K562 (cell line): ENCODE data around the gene TRMT1. TPM values are rescaled to one million over a fixed set of nuclear protein-coding genes. Genes with fewer than 3 reads are reported as not detected.
A peak's percentile ranks its signal among the peaks of the same experiment; 100 is the strongest.

Experiments used
- ADNP ChIP-seq: fragments of 200-800 bp; sonication (Bioruptor generic); IDR thresholded peaks from 2 replicates; pipeline ENCODE4 v1.6.1; 2016; ENCODE audit warnings: missing genetic modification characterization, missing compliant biosample characterization
- EGR1 ChIP-seq: fragments of 450-650 bp; conservative IDR thresholded peaks from 2 replicates; pipeline ENCODE4 v1.6.1; 2017; ENCODE audit warnings: mild to moderate bottlenecking
- ELF4 ChIP-seq: fragments of 450-650 bp; formaldehyde crosslinking; IDR thresholded peaks from 2 replicates; pipeline ENCODE4 v1.4.0; 2022; ENCODE audit warnings: missing genetic modification characterization
- EWSR1 ChIP-seq: fragments of 450-650 bp; IDR thresholded peaks from 2 replicates; pipeline ENCODE4 v1.6.1; 2018; ENCODE audit warnings: borderline replicate concordance, mild to moderate bottlenecking, low read depth, moderate library complexity; ENCODE audit not compliant: partially characterized antibody
- GATA2 ChIP-seq: sonication (generic); formaldehyde crosslinking; IDR thresholded peaks from 2 replicates; pipeline ENCODE4 v1.4.0; 2020; ENCODE audit warnings: mild to moderate bottlenecking, missing genetic modification reagents
- HDAC1 ChIP-seq, 2 experiments: fragments of 450-650 bp; IDR thresholded peaks; 2 replicates each; pipeline ENCODE4 v1.6.1; 2016 to 2017; ENCODE audit warnings: inconsistent platforms in 1 of 2, mild to moderate bottlenecking in 1 of 2, moderate library complexity in 1 of 2
- MTA2 ChIP-seq: fragments of 450-650 bp; IDR thresholded peaks from 2 replicates; pipeline ENCODE4 v1.6.1; 2016; ENCODE audit warnings: low read depth
- MYC ChIP-seq, 2 experiments: fragments of 250-450 bp in 1 of 2; sonication (Bioruptor Pico) in 1 of 2; IDR thresholded peaks; 2 replicates each; pipeline versions ENCODE4 v1.5.1 to v1.6.1; 2012 to 2021; ENCODE audit warnings: low read depth in 2 of 2, borderline replicate concordance in 1 of 2, improper control_type of control experiment in 1 of 2, low read length in 1 of 2, mild to moderate bottlenecking in 1 of 2, moderate library complexity in 1 of 2
- NCOA4 ChIP-seq: fragments of 450-650 bp; IDR thresholded peaks from 2 replicates; pipeline ENCODE4 v1.6.1; 2018; ENCODE audit warnings: mild to moderate bottlenecking; ENCODE audit not compliant: partially characterized antibody
- NFATC3 ChIP-seq: fragments of 450-650 bp; IDR thresholded peaks from 2 replicates; pipeline ENCODE4 v1.6.1; 2017; ENCODE audit warnings: mild to moderate bottlenecking
- OTX1 ChIP-seq: fragments of 450-650 bp; formaldehyde crosslinking; IDR thresholded peaks from 2 replicates; pipeline ENCODE4 v1.4.0; 2022; ENCODE audit warnings: mild to moderate bottlenecking
- PHF20 ChIP-seq: fragments of 450-650 bp; IDR thresholded peaks from 2 replicates; pipeline ENCODE4 v1.6.1; 2018; ENCODE audit not compliant: partially characterized antibody
- SMARCE1 ChIP-seq: fragments of 450-650 bp; IDR thresholded peaks from 2 replicates; pipeline ENCODE4 v1.7.1; 2016; ENCODE audit warnings: mild to moderate bottlenecking
- TBL1XR1 ChIP-seq, 2 experiments: IDR thresholded peaks; 2 replicates each; pipeline ENCODE4 v1.6.1; 2012; ENCODE audit warnings: improper control_type of control experiment in 2 of 2, low read length in 2 of 2, mild to moderate bottlenecking in 1 of 2
- TFAM ChIP-seq: fragments of 250-450 bp; sonication (Bioruptor Pico); conservative IDR thresholded peaks from 2 replicates; pipeline ENCODE4 v1.5.0; 2021; ENCODE audit warnings: mild to moderate bottlenecking, moderate library complexity
- XRCC5 ChIP-seq: fragments of 200-400 bp; formaldehyde crosslinking; IDR thresholded peaks from 2 replicates; pipeline ENCODE4 v1.6.1; 2017; ENCODE audit warnings: low read depth, mild to moderate bottlenecking, low read length
- ZNF140 ChIP-seq: fragments of 250-450 bp; sonication (Bioruptor Pico); IDR thresholded peaks from 2 replicates; pipeline ENCODE4 v1.8.0; 2021; ENCODE audit warnings: moderate library complexity, mild to moderate bottlenecking, inconsistent platforms
- ZNF384 ChIP-seq: IDR thresholded peaks from 2 replicates; pipeline ENCODE4 v1.6.1; 2012; ENCODE audit warnings: low read depth, low read length, improper control_type of control experiment
- ZNF75A ChIP-seq: fragments of 450-650 bp; formaldehyde crosslinking; IDR thresholded peaks from 2 replicates; pipeline ENCODE4 v1.4.0; 2020; ENCODE audit warnings: mild to moderate bottlenecking
- ZNF785 ChIP-seq: fragments of 250-450 bp; sonication (Bioruptor Pico); IDR thresholded peaks from 2 replicates; pipeline ENCODE4 v1.4.0; 2020; ENCODE audit warnings: mild to moderate bottlenecking
- polyA plus RNA-seq, 8 experiments: library from polyadenylated mRNA; depleted of rRNA in 4 of 8; stranded (reverse) in 5 of 8; unstranded in 3 of 8; fragments of >200 nt; fragmentation: Nextera tagmentation in 2 of 8; fragmentation: Illumina TruSeq in 1 of 8; extraction: Ambion mirVana in 2 of 8; extraction: Trizol in 1 of 8; gene quantifications; 2 replicates each; pipeline versions ENCODE4 v1.2.1 to v1.2.3, GENCODE V29; 2011 to 2014; ENCODE audit warnings: inconsistent platforms in 1 of 8, missing spikeins in 1 of 8
- total RNA-seq, 7 experiments: library from RNA; depleted of rRNA in 6 of 7; stranded (reverse); fragments of >200 nt in 6 of 7; fragmentation: Illumina TruSeq in 2 of 7; extraction: Trizol in 2 of 7; gene quantifications; 2 replicates each; pipeline versions ENCODE4 v1.2.1 to v1.2.3, GENCODE V29; 2011 to 2021; ENCODE audit warnings: low replicate concordance in 1 of 7
- TF ChIP-seq, protein P1 (sequence below), 2 experiments: fragments of 150-350 bp in 1 of 2; IDR thresholded peaks; 2 replicates each; pipeline ENCODE4 v1.6.1; 2012 to 2016; ENCODE audit warnings: low read depth in 2 of 2, low read length in 2 of 2, mild to moderate bottlenecking in 1 of 2, moderate library complexity in 1 of 2
- TF ChIP-seq, protein P2 (sequence below), 3 experiments: fragments of 200-800 bp in 1 of 3; sonication (Bioruptor generic) in 1 of 3; sonication (generic) in 1 of 3; formaldehyde crosslinking in 1 of 3; IDR thresholded peaks; 2 replicates each; pipeline versions ENCODE4 v1.6.1 to v1.8.0; 2016 to 2022; ENCODE audit warnings: mild to moderate bottlenecking in 2 of 3, missing compliant biosample characterization in 2 of 3, missing genetic modification characterization in 2 of 3, missing genetic modification reagents in 1 of 3
- TF ChIP-seq, protein P3 (sequence below): sonication (generic); formaldehyde crosslinking; IDR thresholded peaks from 2 replicates; pipeline ENCODE4 v1.8.1; 2022; ENCODE audit warnings: missing genetic modification reagents

TRMT1 gene
- total and polyA plus RNA-seq, 9 of the 15 experiments (the other 6 are each of a cell fraction or from before 2014, with no cell fraction given), result 5.8 to 158 (median 54.3) TPM

DNA sequence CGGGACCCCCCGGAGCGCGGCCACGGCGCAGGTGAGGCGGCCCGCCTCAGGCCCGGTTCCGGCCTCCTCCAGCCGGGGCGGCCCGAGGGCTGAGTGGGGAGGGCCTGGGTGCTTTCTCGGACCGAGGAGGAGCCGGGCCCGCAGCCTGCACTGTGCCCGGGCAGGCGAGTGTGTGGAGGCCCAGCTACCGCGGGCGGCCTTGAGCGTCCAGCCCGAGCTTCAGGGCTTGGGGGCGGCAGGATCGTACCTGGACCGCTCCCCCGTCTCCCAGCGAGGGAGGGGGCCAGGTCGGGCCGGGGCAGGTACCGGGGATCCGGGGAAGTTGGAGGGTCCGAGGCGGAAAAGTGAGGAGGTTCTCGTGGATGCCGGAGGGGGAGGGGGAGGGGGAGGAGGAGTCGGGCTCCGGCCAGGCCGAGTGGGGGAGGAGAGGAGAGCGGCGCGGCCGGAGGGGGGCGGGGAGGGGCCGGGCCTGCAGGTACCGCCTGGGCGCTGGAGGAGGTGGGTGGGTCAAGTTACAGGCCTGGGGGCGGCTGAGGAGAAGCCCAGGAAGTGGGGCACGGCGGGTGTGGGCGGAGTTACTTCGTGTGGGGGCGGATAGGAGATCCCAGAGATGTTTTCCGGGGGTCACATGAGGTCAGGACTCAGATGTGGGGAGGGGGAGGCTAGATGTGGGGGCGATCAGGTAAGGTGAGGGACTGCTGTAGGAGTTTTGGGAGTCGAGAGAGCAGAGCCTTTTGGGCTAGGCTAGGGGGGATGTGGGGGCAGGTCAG, 2.1 kb upstream of the TRMT1 start (continued):
- TF ChIP-seq TBL1XR1 (IDR thresholded peaks at IDR 0.05; ENCODE audit: low read length in 2 of 2), result peak in 1 of 2 experiments; percentile 53; a peak in 1 of 4 replicates
- TF ChIP-seq, protein P1, sequence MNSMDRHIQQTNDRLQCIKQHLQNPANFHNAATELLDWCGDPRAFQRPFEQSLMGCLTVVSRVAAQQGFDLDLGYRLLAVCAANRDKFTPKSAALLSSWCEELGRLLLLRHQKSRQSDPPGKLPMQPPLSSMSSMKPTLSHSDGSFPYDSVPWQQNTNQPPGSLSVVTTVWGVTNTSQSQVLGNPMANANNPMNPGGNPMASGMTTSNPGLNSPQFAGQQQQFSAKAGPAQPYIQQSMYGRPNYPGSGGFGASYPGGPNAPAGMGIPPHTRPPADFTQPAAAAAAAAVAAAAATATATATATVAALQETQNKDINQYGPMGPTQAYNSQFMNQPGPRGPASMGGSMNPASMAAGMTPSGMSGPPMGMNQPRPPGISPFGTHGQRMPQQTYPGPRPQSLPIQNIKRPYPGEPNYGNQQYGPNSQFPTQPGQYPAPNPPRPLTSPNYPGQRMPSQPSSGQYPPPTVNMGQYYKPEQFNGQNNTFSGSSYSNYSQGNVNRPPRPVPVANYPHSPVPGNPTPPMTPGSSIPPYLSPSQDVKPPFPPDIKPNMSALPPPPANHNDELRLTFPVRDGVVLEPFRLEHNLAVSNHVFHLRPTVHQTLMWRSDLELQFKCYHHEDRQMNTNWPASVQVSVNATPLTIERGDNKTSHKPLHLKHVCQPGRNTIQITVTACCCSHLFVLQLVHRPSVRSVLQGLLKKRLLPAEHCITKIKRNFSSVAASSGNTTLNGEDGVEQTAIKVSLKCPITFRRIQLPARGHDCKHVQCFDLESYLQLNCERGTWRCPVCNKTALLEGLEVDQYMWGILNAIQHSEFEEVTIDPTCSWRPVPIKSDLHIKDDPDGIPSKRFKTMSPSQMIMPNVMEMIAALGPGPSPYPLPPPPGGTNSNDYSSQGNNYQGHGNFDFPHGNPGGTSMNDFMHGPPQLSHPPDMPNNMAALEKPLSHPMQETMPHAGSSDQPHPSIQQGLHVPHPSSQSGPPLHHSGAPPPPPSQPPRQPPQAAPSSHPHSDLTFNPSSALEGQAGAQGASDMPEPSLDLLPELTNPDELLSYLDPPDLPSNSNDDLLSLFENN (IDR thresholded peaks at IDR 0.05; ENCODE audit: low read depth in 2 of 2, low read length in 2 of 2), result peak in 1 of 2 experiments; percentile 35; a peak in 1 of 4 replicates
- TF ChIP-seq GATA2 (CRISPR knock-in tag), result peak; percentile 55
- no peak for TF ChIP-seq ZNF75A (CRISPR knock-in tag)
- no peak for TF ChIP-seq ZNF140 (CRISPR knock-in tag)
- TF ChIP-seq, protein P2, sequence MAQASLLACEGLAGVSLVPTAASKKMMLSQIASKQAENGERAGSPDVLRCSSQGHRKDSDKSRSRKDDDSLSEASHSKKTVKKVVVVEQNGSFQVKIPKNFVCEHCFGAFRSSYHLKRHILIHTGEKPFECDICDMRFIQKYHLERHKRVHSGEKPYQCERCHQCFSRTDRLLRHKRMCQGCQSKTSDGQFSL (CRISPR knock-in tag; IDR thresholded peaks at IDR 0.05), result no peak
- TF ChIP-seq, protein P2 (tag; IDR thresholded peaks at IDR 0.05), result peak in 1 of 2 experiments; percentile 67; a peak in 1 of 4 replicates
- TF ChIP-seq HDAC1 (IDR thresholded peaks at IDR 0.05), result 0 out of 4 replicates have a peak, but pooled peaks of 1 of the 2 experiments have one; percentile 48
- TF ChIP-seq EGR1, result peak; percentile 100
- TF ChIP-seq XRCC5, result no peak
- TF ChIP-seq ELF4 (CRISPR knock-in tag), result peak; percentile 68; the same call in 1 of the 2 replicates
- 0 out of 2 replicates have a peak, but pooled peaks have one; percentile 30 for TF ChIP-seq OTX1
- no peak for TF ChIP-seq MTA2
- no peak for TF ChIP-seq ZNF384
- TF ChIP-seq EWSR1, result no peak
- TF ChIP-seq, protein P3, sequence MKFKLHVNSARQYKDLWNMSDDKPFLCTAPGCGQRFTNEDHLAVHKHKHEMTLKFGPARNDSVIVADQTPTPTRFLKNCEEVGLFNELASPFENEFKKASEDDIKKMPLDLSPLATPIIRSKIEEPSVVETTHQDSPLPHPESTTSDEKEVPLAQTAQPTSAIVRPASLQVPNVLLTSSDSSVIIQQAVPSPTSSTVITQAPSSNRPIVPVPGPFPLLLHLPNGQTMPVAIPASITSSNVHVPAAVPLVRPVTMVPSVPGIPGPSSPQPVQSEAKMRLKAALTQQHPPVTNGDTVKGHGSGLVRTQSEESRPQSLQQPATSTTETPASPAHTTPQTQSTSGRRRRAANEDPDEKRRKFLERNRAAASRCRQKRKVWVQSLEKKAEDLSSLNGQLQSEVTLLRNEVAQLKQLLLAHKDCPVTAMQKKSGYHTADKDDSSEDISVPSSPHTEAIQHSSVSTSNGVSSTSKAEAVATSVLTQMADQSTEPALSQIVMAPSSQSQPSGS (CRISPR knock-in tag), result no peak
- TF ChIP-seq MYC (IDR thresholded peaks at IDR 0.05; ENCODE audit: low read depth, low read length), result peak; percentile 40; the same call in 1 of the 2 replicates
- TF ChIP-seq MYC (CRISPR knock-in tag; IDR thresholded peaks at IDR 0.05; ENCODE audit: borderline replicate concordance, low read depth), result no peak
- peak; percentile 74 for TF ChIP-seq SMARCE1
- TF ChIP-seq NFATC3, result no peak
- no peak for TF ChIP-seq TFAM (CRISPR knock-in tag)
- no peak for TF ChIP-seq ADNP
- no peak for TF ChIP-seq NCOA4
- TF ChIP-seq ZNF785 (CRISPR knock-in tag), result no peak
- TF ChIP-seq PHF20, result peak; percentile 27
